Right lobe of liver (tissue), 4 donors: ENCODE measurements around the gene B3GNT7.

ENCODE experiments used
- CTCF ChIP-seq, 4 donors: fragments of 200-600 bp in 3 of 4; fragments of 450-650 bp in 1 of 4; IDR thresholded peaks; one replicate each; pipeline versions ENCODE4 v1.5.1 to v1.8.0; 2016 to 2022; ENCODE audit warnings: antibody characterized with exemption in 4 of 4, mild to moderate bottlenecking in 2 of 4
- POLR2A ChIP-seq: fragments of 450-650 bp; IDR thresholded peaks from one replicate; pipeline ENCODE4 v1.6.1; 2017; ENCODE audit warnings: antibody characterized with exemption, mild to moderate bottlenecking
- donor health status: DM: no; HTN: no; CAD: no.
- donor health status: DM: no; HTN: no; CAD: no.
- donor health status: DM: no; HTN: yes; CAD: no.

- TF ChIP-seq CTCF (IDR thresholded peaks at IDR 0.05) (no peak), POLR2A (no peak)
These were observed 13.4 kb upstream of the B3GNT7 start for GRCh38 chr2:231382116-231382515.
